ENCODE data around the gene PCDHGB3.
"Not testable (repeated sequence)": the region's sequence is repeated elsewhere in the genome, so short reads cannot be mapped to it uniquely, and the experiment has no call there.

- TF ChIP-seq, protein P1, sequence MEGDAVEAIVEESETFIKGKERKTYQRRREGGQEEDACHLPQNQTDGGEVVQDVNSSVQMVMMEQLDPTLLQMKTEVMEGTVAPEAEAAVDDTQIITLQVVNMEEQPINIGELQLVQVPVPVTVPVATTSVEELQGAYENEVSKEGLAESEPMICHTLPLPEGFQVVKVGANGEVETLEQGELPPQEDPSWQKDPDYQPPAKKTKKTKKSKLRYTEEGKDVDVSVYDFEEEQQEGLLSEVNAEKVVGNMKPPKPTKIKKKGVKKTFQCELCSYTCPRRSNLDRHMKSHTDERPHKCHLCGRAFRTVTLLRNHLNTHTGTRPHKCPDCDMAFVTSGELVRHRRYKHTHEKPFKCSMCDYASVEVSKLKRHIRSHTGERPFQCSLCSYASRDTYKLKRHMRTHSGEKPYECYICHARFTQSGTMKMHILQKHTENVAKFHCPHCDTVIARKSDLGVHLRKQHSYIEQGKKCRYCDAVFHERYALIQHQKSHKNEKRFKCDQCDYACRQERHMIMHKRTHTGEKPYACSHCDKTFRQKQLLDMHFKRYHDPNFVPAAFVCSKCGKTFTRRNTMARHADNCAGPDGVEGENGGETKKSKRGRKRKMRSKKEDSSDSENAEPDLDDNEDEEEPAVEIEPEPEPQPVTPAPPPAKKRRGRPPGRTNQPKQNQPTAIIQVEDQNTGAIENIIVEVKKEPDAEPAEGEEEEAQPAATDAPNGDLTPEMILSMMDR (conservative IDR thresholded peaks at IDR 0.05; ENCODE audit: low read depth, low read length) = not testable (repeated sequence)
- TF ChIP-seq EZH2 (IDR thresholded peaks at IDR 0.05; ENCODE audit: borderline replicate concordance, low read depth, low read length, poor library complexity, severe bottlenecking) = not testable (repeated sequence)
Observed at GRCh38 chr5:141387557-141388311, 17.7 kb downstream of the PCDHGB3 start, which contains the start of gene PCDHGB4.
